ENCODE measurements around the gene EHBP1L1. TPM values are rescaled to one million over a fixed set of nuclear protein-coding genes. Genes with fewer than 3 reads are reported as not detected.

Gene EHBP1L1
- total and polyA plus RNA-seq, 2 donors (not counting 1 experiment from before 2014, with no cell fraction given) = 12.8 to 53.5 TPM

Other genes with a start within 250 kb of the EHBP1L1 start
- gene DPF2, start 242.2 kb upstream of the EHBP1L1 start, total RNA-seq = 37.5 and 42.9 TPM in 2 replicates
- 55.1 and 76.4 TPM in 2 replicates for gene DPF2, start 242.2 kb upstream of the EHBP1L1 start, polyA plus RNA-seq
- gene TIGD3, start 221.3 kb upstream of the EHBP1L1 start, total RNA-seq = under 0.01 and 0.17 TPM in 2 replicates
- 0.03 TPM in 1 of 2 replicates, not detected in the other for gene TIGD3, start 221.3 kb upstream of the EHBP1L1 start, polyA plus RNA-seq
- gene SLC25A45, start 193.4 kb upstream of the EHBP1L1 start, total RNA-seq = 1.0 and 1.5 TPM in 2 replicates
- 0.50 and 0.52 TPM in 2 replicates for gene SLC25A45, start 193.4 kb upstream of the EHBP1L1 start, polyA plus RNA-seq
- 14.9 and 17.5 TPM in 2 replicates for gene FRMD8, start 189.4 kb upstream of the EHBP1L1 start, total RNA-seq
- gene FRMD8, start 189.4 kb upstream of the EHBP1L1 start, polyA plus RNA-seq = 13.7 and 15.3 TPM in 2 replicates
- 177 and 299 TPM in 2 replicates for gene NEAT1, start 153.3 kb upstream of the EHBP1L1 start, total RNA-seq
- 40.6 and 40.9 TPM in 2 replicates for gene NEAT1, start 153.3 kb upstream of the EHBP1L1 start, polyA plus RNA-seq
- 14,068 and 21,991 TPM in 2 replicates for gene MALAT1, start 77.0 kb upstream of the EHBP1L1 start, total RNA-seq
- gene MALAT1, start 77.0 kb upstream of the EHBP1L1 start, polyA plus RNA-seq = 482 and 583 TPM in 2 replicates
- 73.2 and 84.6 TPM in 2 replicates for gene SCYL1, start 51.0 kb upstream of the EHBP1L1 start, total RNA-seq
- 58.2 and 62.3 TPM in 2 replicates for gene SCYL1, start 51.0 kb upstream of the EHBP1L1 start, polyA plus RNA-seq
- gene LTBP3, start 17.7 kb upstream of the EHBP1L1 start, total RNA-seq = 37.3 and 39.0 TPM in 2 replicates
- 40.4 and 47.2 TPM in 2 replicates for gene LTBP3, start 17.7 kb upstream of the EHBP1L1 start, polyA plus RNA-seq
- gene ZNRD2, start 5.6 kb upstream of the EHBP1L1 start, total RNA-seq = 25.8 and 30.8 TPM in 2 replicates
- 20.8 and 32.0 TPM in 2 replicates for gene ZNRD2, start 5.6 kb upstream of the EHBP1L1 start, polyA plus RNA-seq
- gene FAM89B, start 3.5 kb upstream of the EHBP1L1 start, total RNA-seq = 17.5 and 23.4 TPM in 2 replicates
- gene FAM89B, start 3.5 kb upstream of the EHBP1L1 start, polyA plus RNA-seq = 18.2 and 18.3 TPM in 2 replicates
- gene KCNK7, start 19.7 kb downstream of the EHBP1L1 start, total RNA-seq = under 0.01 TPM in 1 of 2 replicates, not detected in the other
- gene KCNK7, start 19.7 kb downstream of the EHBP1L1 start, polyA plus RNA-seq = not detected in 2 replicates
- 16.7 and 19.3 TPM in 2 replicates for gene MAP3K11, start 38.2 kb downstream of the EHBP1L1 start, total RNA-seq
- 10.6 and 14.7 TPM in 2 replicates for gene MAP3K11, start 38.2 kb downstream of the EHBP1L1 start, polyA plus RNA-seq
- gene PCNX3, start 39.7 kb downstream of the EHBP1L1 start, total RNA-seq = 11.0 and 14.7 TPM in 2 replicates
- gene PCNX3, start 39.7 kb downstream of the EHBP1L1 start, polyA plus RNA-seq = 8.0 and 14.5 TPM in 2 replicates
- gene SIPA1, start 62.0 kb downstream of the EHBP1L1 start, total RNA-seq = 13.6 and 32.5 TPM in 2 replicates
- 7.8 and 15.4 TPM in 2 replicates for gene SIPA1, start 62.0 kb downstream of the EHBP1L1 start, polyA plus RNA-seq
- gene RELA, start 86.9 kb downstream of the EHBP1L1 start, total RNA-seq = 13.9 and 15.7 TPM in 2 replicates
- gene RELA, start 86.9 kb downstream of the EHBP1L1 start, polyA plus RNA-seq = 23.0 and 31.8 TPM in 2 replicates
- gene KAT5, start 136.2 kb downstream of the EHBP1L1 start, total RNA-seq = 31.3 and 50.4 TPM in 2 replicates
- gene KAT5, start 136.2 kb downstream of the EHBP1L1 start, polyA plus RNA-seq = 27.8 and 34.0 TPM in 2 replicates
- 19.5 and 29.1 TPM in 2 replicates for gene RNASEH2C, start 144.7 kb downstream of the EHBP1L1 start, total RNA-seq
- 12.6 and 17.9 TPM in 2 replicates for gene RNASEH2C, start 144.7 kb downstream of the EHBP1L1 start, polyA plus RNA-seq
- 5.1 and 6.3 TPM in 2 replicates for gene AP5B1, start 204.9 kb downstream of the EHBP1L1 start, total RNA-seq
- 1.6 and 2.0 TPM in 2 replicates for gene AP5B1, start 204.9 kb downstream of the EHBP1L1 start, polyA plus RNA-seq
- not detected in 2 replicates for gene OVOL1, start 211.0 kb downstream of the EHBP1L1 start, total RNA-seq
- not detected in 2 replicates for gene OVOL1, start 211.0 kb downstream of the EHBP1L1 start, polyA plus RNA-seq

All from fibroblast of lung (primary cell).